GM23338 (cell line): ENCODE results near the gene TRIM37. TPM values are rescaled to one million over a fixed set of nuclear protein-coding genes. Genes with fewer than 3 reads are reported as not detected.

Experiments
- ATAC-seq: fragments of 200-7000 bp; cut with Tn5 transposase; 3 replicates; pipeline ENCODE4 v1.9.1; 2020
- DNase-seq: peaks from one replicate; pipeline ENCODE4 v3.0.0-alpha.2; 2015; ENCODE audit warnings: low spot score
- H2AFZ ChIP-seq: fragments of 200-600 bp; sonication (generic); 2 replicates; pipeline ENCODE4 v1.8.0; 2016; ENCODE audit warnings: antibody characterized with exemption, mild to moderate bottlenecking, moderate library complexity
- H3F3A ChIP-seq: fragments of 200-600 bp; sonication (generic); replicated peaks from 2 replicates; pipeline ENCODE4 v1.8.0; 2017; ENCODE audit warnings: antibody characterized with exemption, mixed run types, low read depth
- H3K27ac ChIP-seq: fragments of 200-600 bp; sonication (generic); 2 replicates; pipeline ENCODE4 v1.6.1; 2016; ENCODE audit warnings: low read depth
- H3K27me3 ChIP-seq: fragments of 200-600 bp; sonication (generic); 2 replicates; pipeline ENCODE4 v1.8.0; 2016; ENCODE audit warnings: mild to moderate bottlenecking, mixed run types, moderate library complexity; ENCODE audit not compliant: insufficient read depth
- H3K36me3 ChIP-seq: fragments of 200-600 bp; sonication (generic); 2 replicates; pipeline ENCODE4 v1.8.0; 2016; ENCODE audit warnings: mild to moderate bottlenecking; ENCODE audit not compliant: insufficient read depth
- H3K4me1 ChIP-seq: fragments of 200-600 bp; sonication (generic); 2 replicates; pipeline ENCODE4 v1.8.0; 2016; ENCODE audit warnings: mild to moderate bottlenecking, moderate library complexity; ENCODE audit not compliant: insufficient read depth
- H3K4me2 ChIP-seq: fragments of 200-600 bp; sonication (generic); 2 replicates; pipeline ENCODE4 v1.7.1; 2017; ENCODE audit warnings: mixed run types
- H3K4me3 ChIP-seq: fragments of 200-600 bp; sonication (generic); 2 replicates; pipeline ENCODE4 v1.6.1; 2016; ENCODE audit warnings: mixed run types
- H3K79me2 ChIP-seq: fragments of 200-600 bp; sonication (generic); replicated peaks from 2 replicates; pipeline ENCODE4 v1.8.0; 2017; ENCODE audit warnings: mild to moderate bottlenecking; ENCODE audit not compliant: insufficient read depth
- H3K9me2 ChIP-seq: fragments of 200-600 bp; sonication (generic); 2 replicates; pipeline ENCODE4 v1.8.0; 2017; ENCODE audit not compliant: insufficient read depth
- H4K20me1 ChIP-seq: fragments of 200-600 bp; sonication (generic); replicated peaks from 2 replicates; pipeline ENCODE4 v1.8.0; 2017; ENCODE audit warnings: mild to moderate bottlenecking; ENCODE audit not compliant: insufficient read depth
- H3K27ac Mint-ChIP-seq: 2 replicates; pipeline ENCODE4 v1.8.0; 2020; ENCODE audit warnings: inconsistent platforms, mild to moderate bottlenecking, moderate library complexity, mixed read lengths
- H3K27me3 Mint-ChIP-seq: 3 replicates; pipeline ENCODE4 v1.8.0; 2022; ENCODE audit warnings: low read depth, mild to moderate bottlenecking, moderate library complexity, mixed read lengths, inconsistent platforms; ENCODE audit not compliant: insufficient read depth, poor library complexity
- H3K36me3 Mint-ChIP-seq: 3 replicates; pipeline ENCODE4 v1.8.0; 2021; ENCODE audit warnings: low read depth, mild to moderate bottlenecking, inconsistent platforms, moderate library complexity, mixed read lengths
- H3K4me1 Mint-ChIP-seq: 3 replicates; pipeline ENCODE4 v1.8.0; 2020; ENCODE audit warnings: mild to moderate bottlenecking, inconsistent platforms, mixed read lengths
- H3K4me3 Mint-ChIP-seq: 3 replicates; pipeline ENCODE4 v1.8.0; 2021; ENCODE audit warnings: moderate library complexity, mild to moderate bottlenecking, inconsistent platforms, mixed read lengths
- H3K9me3 Mint-ChIP-seq: 3 replicates; pipeline ENCODE4 v1.8.0; 2020; ENCODE audit warnings: moderate library complexity, mild to moderate bottlenecking, inconsistent platforms, mixed read lengths
- CREB1 ChIP-seq: fragments of 250-450 bp; sonication (Bioruptor Pico); IDR thresholded peaks from 2 replicates; pipeline ENCODE4 v1.5.0; 2020; ENCODE audit warnings: low read depth, mild to moderate bottlenecking, moderate library complexity
- ETS1 ChIP-seq: IDR thresholded peaks from 2 replicates; pipeline ENCODE4 v1.6.1; 2016; ENCODE audit warnings: antibody characterized with exemption
- EZH2phosphoT487 ChIP-seq: fragments of 200-600 bp; sonication (generic); IDR thresholded peaks from one replicate; pipeline ENCODE4 v1.8.1; 2018; ENCODE audit warnings: antibody characterized with exemption; ENCODE audit not compliant: unreplicated experiment
- POLR2AphosphoS5 ChIP-seq: IDR thresholded peaks from 2 replicates; pipeline ENCODE4 v1.6.1; 2016; ENCODE audit warnings: antibody characterized with exemption, low read depth
- ZNF114 ChIP-seq: fragments of 250-450 bp; sonication (Bioruptor Pico); IDR thresholded peaks from 2 replicates; pipeline ENCODE4 v1.5.0; 2020; ENCODE audit warnings: mild to moderate bottlenecking, moderate library complexity
- ZNF331 ChIP-seq: fragments of 250-450 bp; sonication (Bioruptor Pico); IDR thresholded peaks from 2 replicates; pipeline ENCODE4 v1.5.0; 2020; ENCODE audit warnings: low read depth, mild to moderate bottlenecking, moderate library complexity
- ZNF462 ChIP-seq: fragments of 250-450 bp; sonication (Bioruptor Pico); IDR thresholded peaks from 2 replicates; pipeline ENCODE4 v1.5.0; 2020; ENCODE audit warnings: mild to moderate bottlenecking, moderate library complexity
- polyA plus RNA-seq: library from polyadenylated mRNA; unstranded; fragments of >200 nt; fragmentation: Nextera tagmentation; extraction: Ambion mirVana; gene quantifications from 2 replicates; pipeline ENCODE4 v1.2.1, GENCODE V29; 2016
- total RNA-seq: library from RNA; depleted of rRNA; stranded (reverse); fragments of >200 nt; shearing (Covaris generic); gene quantifications from 2 replicates; pipeline ENCODE4 v1.2.3, GENCODE V29; 2014

The TRIM37 gene
- total and polyA plus RNA-seq, 2 experiments from 2014 or later: 61.1 to 71.2 TPM

GRCh38 chr17:58985367-58985766 is 121.3 kb downstream of the TRIM37 start:
- Mint-ChIP-seq H3K4me1 (peaks cover 28% of the 10 kb centered on the region), H3K4me3 (no peak overlapping the region), H3K36me3 (no peaks in the 10 kb centered on the region), H3K27ac (peak overlapping the region; percentile 79), H3K27me3 (peaks cover 8% of the 10 kb centered on the region), H3K9me3 (no peaks in the 10 kb centered on the region; the same call in 2 of the 3 replicates)
- TF ChIP-seq ZNF114 (CRISPR knock-in tag) (no peak), ETS1 (no peak), ZNF331 (CRISPR knock-in tag) (no peak), EZH2phosphoT487 (no peak)
- Histone ChIP-seq H3F3A (no peaks in the 10 kb centered on the region; the same call in 1 of the 2 replicates), H3K36me3 (no peaks in the 10 kb centered on the region), H3K27ac (no peak overlapping the region), H3K79me2 (no peaks in the 10 kb centered on the region), H4K20me1 (no peaks in the 10 kb centered on the region), H3K27me3 (no peaks in the 10 kb centered on the region), H3K4me3 (no peak overlapping the region), H3K4me2 (no peak overlapping the region), H3K4me1 (0 out of 2 replicates have a peak, but pooled peaks cover 6% of the 10 kb centered on the region), H2AFZ (no peak overlapping the region), H3K9me2 (no peaks in the 10 kb centered on the region)
- DNase-seq (no peak), ATAC-seq (peak; percentile 39; the same call in 2 of the 3 replicates)

- no peak overlapping the region for H3K4me2 ChIP-seq
- Mint-ChIP-seq H3K36me3 (no peaks in the 10 kb centered on the region), H3K4me1 (peaks cover 19% of the 10 kb centered on the region), H3K27me3 (peaks cover 4% of the 10 kb centered on the region), H3K4me3 (no peak overlapping the region), H3K9me3 (no peaks in the 10 kb centered on the region), H3K27ac (no peak overlapping the region)
- 0 out of 2 replicates have a peak, but pooled peaks cover 3% of the 10 kb centered on the region for H3K4me1 ChIP-seq
- H4K20me1 ChIP-seq: no peaks in the 10 kb centered on the region
- ATAC-seq: no peak
- TF ChIP-seq ZNF462 (CRISPR knock-in tag) (no peak), ZNF331 (CRISPR knock-in tag) (no peak), CREB1 (no peak), ZNF114 (CRISPR knock-in tag) (no peak), EZH2phosphoT487 (no peak), POLR2AphosphoS5 (no peak)
- no peaks in the 10 kb centered on the region for H3K79me2 ChIP-seq
- no peak overlapping the region for H2AFZ ChIP-seq
- no peaks in the 10 kb centered on the region for H3K9me2 ChIP-seq
- H3F3A ChIP-seq: no peaks in the 10 kb centered on the region; the same call in 1 of the 2 replicates
- H3K27me3 ChIP-seq: no peaks in the 10 kb centered on the region
- H3K27ac ChIP-seq: no peak overlapping the region
- H3K4me3 ChIP-seq: no peak overlapping the region
- no peaks in the 10 kb centered on the region for H3K36me3 ChIP-seq
- DNase-seq: no peak
These were observed 124.1 kb downstream of the TRIM37 start for GRCh38 chr17:58982626-58983025.
